Measurements from ENCODE around the gene E2F1.

E2F1 gene

GRCh38 chr20:33659341-33660034 lies 26.7 kb downstream of the E2F1 start:
- Histone ChIP-seq H3K36me3 (peaks cover 14 to 45% (median 36%) of the 10 kb centered on the region in 3 donors), H3K4me1 (peaks cover 0 to 16% (median 11%) of the 10 kb centered on the region in 4 donors), H3K27me3 (no peaks in the 10 kb centered on the region), H3K9me3 (no peaks in the 10 kb centered on the region), H3K27ac (no peak overlapping the region), H3K4me3 (no peak overlapping the region)
- TF ChIP-seq CTCF (IDR thresholded peaks at IDR 0.05), result no peak
- intact Hi-C loops (cut with DNase I; ENCODE audit: low total_unique reads), result loop anchor here (5.0 to 10.0 kb wide), 4 partner anchors 97 to 245 kb away; no protein-coding TSS in a partner anchor
- DNase-seq, result no peak

GRCh38 chr20:33658929-33659328 lies 27.3 kb downstream of the E2F1 start:
- no peaks in the 10 kb centered on the region for H3K27me3 ChIP-seq
- intact Hi-C loops (cut with DNase I; ENCODE audit: low total_unique reads), result loop anchor here (10.0 kb wide), 1 partner anchor 244 kb away; no protein-coding TSS in a partner anchor
- H3K27ac ChIP-seq, result no peak overlapping the region
- no peak overlapping the region for H3K4me3 ChIP-seq
- no peaks in the 10 kb centered on the region for H3K9me3 ChIP-seq
- peaks cover 0 to 11% (median 7%) of the 10 kb centered on the region in 4 donors for H3K4me1 ChIP-seq
- no peak for TF ChIP-seq CTCF (IDR thresholded peaks at IDR 0.05)
- peaks cover 14 to 45% (median 36%) of the 10 kb centered on the region in 3 donors for H3K36me3 ChIP-seq
- no peak for DNase-seq

- Histone ChIP-seq H3K27ac (no peak overlapping the region), H3K27me3 (no peaks in the 10 kb centered on the region), H3K4me1 (peaks cover 0 to 13% (median 8%) of the 10 kb centered on the region in 4 donors), H3K4me3 (no peak overlapping the region), H3K36me3 (peaks cover 14 to 45% (median 36%) of the 10 kb centered on the region in 3 donors), H3K9me3 (no peaks in the 10 kb centered on the region)
- intact Hi-C loops (cut with DNase I; ENCODE audit: low total_unique reads), result loop anchor here (10.0 kb wide), 1 partner anchor 244 kb away; no protein-coding TSS in a partner anchor
- TF ChIP-seq CTCF (IDR thresholded peaks at IDR 0.05), result no peak
- DNase-seq, result no peak
These were observed 27.7 kb downstream of the E2F1 start for GRCh38 chr20:33658510-33658909.

GRCh38 chr20:33657704-33658095 lies 28.5 kb downstream of the E2F1 start:
- H3K4me3 ChIP-seq, result no peak overlapping the region
- no peak for TF ChIP-seq CTCF (IDR thresholded peaks at IDR 0.05)
- H3K27ac ChIP-seq, result no peak overlapping the region
- no peaks in the 10 kb centered on the region for H3K27me3 ChIP-seq
- DNase-seq, result peak in 1 of 2 donors; percentile 63
- no peaks in the 10 kb centered on the region for H3K9me3 ChIP-seq
- peaks cover 14 to 45% (median 36%) of the 10 kb centered on the region in 3 donors for H3K36me3 ChIP-seq
- intact Hi-C loops (cut with DNase I; ENCODE audit: low total_unique reads), result loop anchor here (10.0 kb wide), 1 partner anchor 243 kb away; no protein-coding TSS in a partner anchor
- peaks cover 0 to 16% (median 10%) of the 10 kb centered on the region in 4 donors for H3K4me1 ChIP-seq

GRCh38 chr20:33656783-33657703 lies 29.1 kb downstream of the E2F1 start:
- intact Hi-C loops (cut with DNase I; ENCODE audit: low total_unique reads), result loop anchor here (10.0 kb wide), 1 partner anchor 242 kb away; no protein-coding TSS in a partner anchor
- DNase-seq, result no peak
- peaks cover 0 to 16% (median 8%) of the 10 kb centered on the region in 4 donors for H3K4me1 ChIP-seq

More at GRCh38 chr20:33656783-33657703, 29.1 kb downstream of the E2F1 start:
- no peak for TF ChIP-seq CTCF (IDR thresholded peaks at IDR 0.05)
- Histone ChIP-seq H3K27me3 (no peaks in the 10 kb centered on the region), H3K27ac (no peak overlapping the region), H3K4me3 (no peak overlapping the region), H3K9me3 (no peaks in the 10 kb centered on the region), H3K36me3 (peaks cover 14 to 45% (median 36%) of the 10 kb centered on the region in 3 donors)
